ENCODE data around the gene RARRES1.

The RARRES1 gene

GRCh38 chr3:158710601-158711000 lies 21.7 kb downstream of the RARRES1 start:
- Histone ChIP-seq H3K36me3 (ENCODE audit: control insufficient read depth, insufficient read depth, low read length) (no peaks in the 10 kb centered on the region), H3K27ac (no peak overlapping the region), H2AFZ (no peak overlapping the region), H3K9me3 (ENCODE audit: control insufficient read depth, low read length) (no peaks in the 10 kb centered on the region), H3K79me2 (no peaks in the 10 kb centered on the region), H3K9ac (no peak overlapping the region), H3K4me3 (ENCODE audit: low read depth, low read length) (no peak overlapping the region), H3K4me2 (ENCODE audit: low read length) (no peak overlapping the region), H3K27me3 (ENCODE audit: control insufficient read depth, insufficient read depth, low read length) (no peaks in the 10 kb centered on the region), H3K4me1 (no peaks in the 10 kb centered on the region)
- TF ChIP-seq, protein P1, sequence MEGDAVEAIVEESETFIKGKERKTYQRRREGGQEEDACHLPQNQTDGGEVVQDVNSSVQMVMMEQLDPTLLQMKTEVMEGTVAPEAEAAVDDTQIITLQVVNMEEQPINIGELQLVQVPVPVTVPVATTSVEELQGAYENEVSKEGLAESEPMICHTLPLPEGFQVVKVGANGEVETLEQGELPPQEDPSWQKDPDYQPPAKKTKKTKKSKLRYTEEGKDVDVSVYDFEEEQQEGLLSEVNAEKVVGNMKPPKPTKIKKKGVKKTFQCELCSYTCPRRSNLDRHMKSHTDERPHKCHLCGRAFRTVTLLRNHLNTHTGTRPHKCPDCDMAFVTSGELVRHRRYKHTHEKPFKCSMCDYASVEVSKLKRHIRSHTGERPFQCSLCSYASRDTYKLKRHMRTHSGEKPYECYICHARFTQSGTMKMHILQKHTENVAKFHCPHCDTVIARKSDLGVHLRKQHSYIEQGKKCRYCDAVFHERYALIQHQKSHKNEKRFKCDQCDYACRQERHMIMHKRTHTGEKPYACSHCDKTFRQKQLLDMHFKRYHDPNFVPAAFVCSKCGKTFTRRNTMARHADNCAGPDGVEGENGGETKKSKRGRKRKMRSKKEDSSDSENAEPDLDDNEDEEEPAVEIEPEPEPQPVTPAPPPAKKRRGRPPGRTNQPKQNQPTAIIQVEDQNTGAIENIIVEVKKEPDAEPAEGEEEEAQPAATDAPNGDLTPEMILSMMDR (IDR thresholded peaks at IDR 0.05) = no peak

DNA sequence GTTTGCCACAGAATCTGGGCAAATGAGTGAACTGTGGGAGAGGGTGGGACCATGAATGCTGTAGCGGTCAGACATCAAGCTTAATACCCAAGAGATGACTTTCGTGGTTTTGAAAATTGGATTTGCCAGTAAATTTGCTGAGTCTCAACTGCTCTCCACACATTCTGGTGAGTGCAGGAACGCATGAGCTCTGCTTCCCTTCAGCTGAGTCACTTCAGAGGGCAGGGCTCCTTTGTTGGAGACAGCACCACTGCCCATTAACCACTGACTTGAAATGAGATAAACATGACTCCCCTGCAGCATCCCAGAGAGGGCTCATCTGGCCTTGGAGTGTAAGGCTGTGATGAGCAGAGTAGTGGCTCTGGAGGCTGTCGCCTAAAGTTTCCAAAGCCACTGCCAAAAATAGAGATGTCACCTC lies 22.6 kb downstream of the RARRES1 start:
- no peaks in the 10 kb centered on the region for H3K27me3 ChIP-seq (ENCODE audit: control insufficient read depth, insufficient read depth, low read length)
- TF ChIP-seq, protein P1 (IDR thresholded peaks at IDR 0.05) = no peak
- no peaks in the 10 kb centered on the region for H3K36me3 ChIP-seq (ENCODE audit: control insufficient read depth, insufficient read depth, low read length)
- no peak overlapping the region for H2AFZ ChIP-seq
- no peak overlapping the region for H3K9ac ChIP-seq
- H3K4me3 ChIP-seq (ENCODE audit: low read depth, low read length) = no peak overlapping the region
- no peak overlapping the region for H3K27ac ChIP-seq
- H3K79me2 ChIP-seq = no peaks in the 10 kb centered on the region
- no peaks in the 10 kb centered on the region for H3K4me1 ChIP-seq
- no peaks in the 10 kb centered on the region for H3K9me3 ChIP-seq (ENCODE audit: control insufficient read depth, low read length)
- no peak overlapping the region for H3K4me2 ChIP-seq (ENCODE audit: low read length)

- Histone ChIP-seq H3K27me3 (ENCODE audit: control insufficient read depth, insufficient read depth, low read length) (no peaks in the 10 kb centered on the region), H3K4me1 (no peaks in the 10 kb centered on the region), H3K36me3 (ENCODE audit: control insufficient read depth, insufficient read depth, low read length) (no peaks in the 10 kb centered on the region), H2AFZ (no peak overlapping the region), H3K27ac (no peak overlapping the region), H3K9me3 (ENCODE audit: control insufficient read depth, low read length) (no peaks in the 10 kb centered on the region), H3K4me3 (ENCODE audit: low read depth, low read length) (no peak overlapping the region), H3K9ac (no peak overlapping the region), H3K4me2 (ENCODE audit: low read length) (no peak overlapping the region), H3K79me2 (no peaks in the 10 kb centered on the region)
- TF ChIP-seq, protein P1 (IDR thresholded peaks at IDR 0.05) = no peak
Observed at GRCh38 chr3:158703566-158703965, 28.7 kb downstream of the RARRES1 start.

GRCh38 chr3:158702815-158703481 lies 29.3 kb downstream of the RARRES1 start:
- H3K27ac ChIP-seq = no peak overlapping the region
- no peaks in the 10 kb centered on the region for H3K79me2 ChIP-seq
- H3K27me3 ChIP-seq (ENCODE audit: control insufficient read depth, insufficient read depth, low read length) = no peaks in the 10 kb centered on the region
- TF ChIP-seq, protein P1 (IDR thresholded peaks at IDR 0.05) = no peak
- H3K4me3 ChIP-seq (ENCODE audit: low read depth, low read length) = no peak overlapping the region
- H3K9ac ChIP-seq = no peak overlapping the region
- H2AFZ ChIP-seq = no peak overlapping the region
- no peaks in the 10 kb centered on the region for H3K9me3 ChIP-seq (ENCODE audit: control insufficient read depth, low read length)
- H3K4me1 ChIP-seq = no peaks in the 10 kb centered on the region
- H3K36me3 ChIP-seq (ENCODE audit: control insufficient read depth, insufficient read depth, low read length) = no peaks in the 10 kb centered on the region
- no peak overlapping the region for H3K4me2 ChIP-seq (ENCODE audit: low read length)

DNA sequence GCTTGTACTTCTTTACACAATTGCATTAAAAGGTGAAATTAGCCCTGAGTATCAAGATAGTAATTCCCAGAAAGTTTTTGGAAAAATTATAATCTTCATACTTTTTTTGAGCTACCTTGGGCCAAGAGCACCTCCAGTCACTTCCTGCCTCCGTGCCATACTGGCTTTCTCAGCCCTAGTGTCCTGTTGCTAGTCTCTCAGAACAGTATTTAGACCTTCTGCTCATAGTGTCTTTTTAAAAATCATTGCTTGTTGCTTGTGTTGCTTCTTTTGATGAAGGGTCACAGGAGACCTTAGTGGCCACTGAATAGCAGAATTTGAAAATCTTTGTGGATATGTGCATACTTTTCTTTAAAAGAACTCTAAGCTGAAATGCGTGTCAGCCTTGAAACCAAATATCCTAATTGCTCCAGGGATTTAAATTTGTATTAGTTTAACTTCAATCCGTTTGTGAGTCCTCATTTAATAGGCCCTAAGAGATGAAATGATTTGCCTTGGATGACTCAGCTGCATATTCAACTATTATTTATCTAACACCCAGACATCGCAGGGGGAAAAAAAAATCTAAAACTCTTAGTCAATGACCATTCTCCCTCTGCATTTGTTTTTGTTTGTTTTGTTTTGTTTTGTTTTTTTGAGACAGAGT lies 30.7 kb downstream of the RARRES1 start:
- Histone ChIP-seq H3K9me3 (ENCODE audit: control insufficient read depth, low read length) (no peaks in the 10 kb centered on the region), H3K4me2 (ENCODE audit: low read length) (no peak overlapping the region), H3K79me2 (no peaks in the 10 kb centered on the region), H3K4me3 (ENCODE audit: low read depth, low read length) (no peak overlapping the region), H3K27me3 (ENCODE audit: control insufficient read depth, insufficient read depth, low read length) (no peaks in the 10 kb centered on the region), H3K36me3 (ENCODE audit: control insufficient read depth, insufficient read depth, low read length) (no peaks in the 10 kb centered on the region), H3K4me1 (no peaks in the 10 kb centered on the region), H3K27ac (no peak overlapping the region), H3K9ac (no peak overlapping the region), H2AFZ (no peak overlapping the region)
- TF ChIP-seq, protein P1 (IDR thresholded peaks at IDR 0.05) = no peak

All from parathyroid adenoma (tissue), 2 donors.